Amygdala (tissue), 56 donors: ENCODE data around the gene PER2.

Experiments used
- DNase-seq, 56 donors: peaks; one replicate each; lab custom pipeline; 2025; lab: John Stamatoyannopoulos, UW

PER2 gene

DNA sequence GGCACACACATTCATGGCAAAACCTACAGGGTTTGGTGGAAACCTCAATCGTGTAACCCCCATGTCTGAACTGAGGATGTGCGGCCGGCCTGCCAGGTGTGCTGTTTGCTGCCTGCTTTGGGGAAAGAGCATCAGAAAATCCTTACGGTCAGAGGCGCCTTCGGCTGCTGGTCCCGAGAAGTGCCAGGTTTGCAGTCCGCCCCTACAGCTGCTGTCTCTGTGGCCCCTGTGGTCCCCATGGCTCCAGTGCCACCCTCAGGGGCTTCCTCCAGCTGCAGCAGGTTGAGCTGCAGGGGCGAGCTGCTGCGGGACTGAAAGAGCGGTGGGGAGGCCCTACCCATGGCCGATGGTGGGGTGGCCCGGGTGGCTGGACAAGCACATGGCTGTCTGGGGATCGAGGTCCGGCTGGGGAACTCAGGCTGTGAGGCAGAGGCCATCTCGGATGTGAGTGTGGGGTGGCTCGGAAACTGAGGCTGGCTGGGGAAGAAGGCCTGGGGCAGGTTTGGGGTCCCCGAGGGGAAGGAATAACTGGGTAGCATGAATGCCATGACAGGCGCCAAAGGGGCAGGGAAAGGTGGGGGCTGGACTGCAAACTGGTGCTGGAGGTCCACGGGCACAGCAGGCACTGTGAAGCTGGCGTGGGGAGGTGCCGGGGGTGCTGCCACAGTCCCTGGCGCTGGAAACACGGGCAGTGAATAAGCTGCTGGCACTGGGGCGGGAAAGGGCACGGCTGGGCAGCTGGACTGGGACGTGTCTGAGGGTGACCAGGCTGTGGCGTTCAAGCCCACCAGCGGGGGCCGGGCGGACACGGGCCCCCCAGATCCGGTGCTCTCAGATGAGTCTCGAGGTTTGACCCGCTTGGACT is 35.4 kb downstream of the PER2 start:
- DNase-seq, result no peak

DNA sequence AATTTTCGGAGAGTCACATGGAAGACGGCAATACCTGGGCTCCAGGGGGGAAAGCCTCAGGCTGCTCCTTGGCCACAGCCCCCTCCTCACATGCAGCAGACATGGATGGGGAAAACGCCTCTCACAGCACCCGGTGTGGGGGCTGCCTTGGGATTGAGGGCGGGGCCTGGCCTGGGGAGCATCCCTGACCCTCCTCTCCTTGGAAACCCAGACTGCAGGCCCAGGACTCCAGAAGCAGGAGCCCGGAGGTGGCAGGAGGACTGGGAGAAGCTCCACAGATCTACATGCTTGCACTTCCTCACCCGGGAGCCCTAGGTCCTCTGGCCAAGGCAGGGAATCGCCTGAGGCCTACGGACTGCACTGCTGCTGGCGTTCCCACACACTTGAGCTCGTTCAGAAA is 36.4 kb downstream of the PER2 start:
- DNase-seq, result no peak

DNA sequence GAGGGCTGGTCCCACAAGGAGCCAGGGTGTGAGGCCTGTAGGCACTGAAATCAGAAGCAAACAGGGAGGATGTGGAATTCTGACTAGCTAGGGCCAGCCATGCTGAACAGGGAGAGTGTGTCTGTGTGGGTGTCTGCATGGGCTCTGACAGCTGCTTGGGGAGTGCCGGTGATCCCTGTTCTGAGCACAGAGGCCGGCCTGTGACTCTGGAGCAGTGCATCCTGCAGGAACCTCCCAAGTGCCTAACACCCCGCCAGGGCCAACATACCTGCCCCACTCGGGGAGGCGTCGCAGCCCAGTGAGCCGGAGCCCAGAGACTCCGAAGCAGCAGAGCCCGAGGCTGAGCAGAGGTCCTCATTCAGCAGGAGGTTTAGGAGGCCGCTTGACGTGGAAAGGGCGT is 37.1 kb downstream of the PER2 start:
- no peak for DNase-seq

DNA sequence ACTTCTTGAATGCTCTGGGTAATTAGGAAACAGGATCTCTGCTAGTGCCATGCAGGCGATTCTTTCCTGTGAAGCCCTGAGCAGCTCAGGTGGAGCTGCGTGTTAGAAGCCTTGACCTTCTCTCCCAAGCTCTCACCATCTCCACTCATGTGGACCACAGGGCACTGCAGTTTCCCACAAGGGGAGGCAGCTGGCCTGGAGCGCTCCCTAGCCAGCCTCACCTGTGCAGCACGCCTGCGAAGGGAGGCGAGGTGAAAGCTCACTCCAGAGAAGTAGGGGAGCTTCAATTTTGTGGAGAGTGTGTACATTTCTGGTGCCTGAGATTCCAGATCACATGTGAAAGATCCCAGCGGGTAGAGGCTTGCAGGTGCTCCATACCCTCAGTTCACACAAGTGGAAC is 37.5 kb downstream of the PER2 start:
- no peak for DNase-seq

DNA sequence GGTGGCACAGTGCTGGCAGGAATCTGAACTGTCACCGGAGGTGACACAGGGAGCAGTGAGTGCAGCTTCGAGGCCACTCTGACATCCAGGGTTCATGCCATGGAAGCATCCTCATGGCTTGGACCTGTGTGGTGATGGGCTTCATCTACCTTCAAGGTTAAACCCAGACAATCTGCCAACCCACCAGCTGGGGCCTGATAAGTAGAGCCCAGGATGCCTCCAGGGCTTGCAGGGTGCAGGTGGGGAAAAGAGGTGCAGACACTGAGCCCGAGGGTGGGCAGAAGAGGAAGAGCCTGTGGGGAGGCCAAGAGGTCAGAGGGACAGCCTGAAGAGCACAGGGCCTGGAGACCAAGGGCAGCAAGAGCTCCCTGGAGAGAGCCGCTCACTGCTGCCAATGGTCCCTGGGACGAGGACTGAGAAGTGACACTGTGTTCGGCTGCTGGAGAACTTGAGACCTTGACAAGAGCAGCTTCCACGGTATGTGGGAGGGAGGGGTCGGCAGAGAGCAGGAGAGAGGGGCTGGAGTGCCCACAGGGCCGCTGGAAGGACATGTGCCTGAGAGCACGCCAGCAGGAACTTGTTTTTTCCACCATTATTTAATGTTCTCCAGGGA is 40.5 kb downstream of the PER2 start:
- no peak for DNase-seq

DNA sequence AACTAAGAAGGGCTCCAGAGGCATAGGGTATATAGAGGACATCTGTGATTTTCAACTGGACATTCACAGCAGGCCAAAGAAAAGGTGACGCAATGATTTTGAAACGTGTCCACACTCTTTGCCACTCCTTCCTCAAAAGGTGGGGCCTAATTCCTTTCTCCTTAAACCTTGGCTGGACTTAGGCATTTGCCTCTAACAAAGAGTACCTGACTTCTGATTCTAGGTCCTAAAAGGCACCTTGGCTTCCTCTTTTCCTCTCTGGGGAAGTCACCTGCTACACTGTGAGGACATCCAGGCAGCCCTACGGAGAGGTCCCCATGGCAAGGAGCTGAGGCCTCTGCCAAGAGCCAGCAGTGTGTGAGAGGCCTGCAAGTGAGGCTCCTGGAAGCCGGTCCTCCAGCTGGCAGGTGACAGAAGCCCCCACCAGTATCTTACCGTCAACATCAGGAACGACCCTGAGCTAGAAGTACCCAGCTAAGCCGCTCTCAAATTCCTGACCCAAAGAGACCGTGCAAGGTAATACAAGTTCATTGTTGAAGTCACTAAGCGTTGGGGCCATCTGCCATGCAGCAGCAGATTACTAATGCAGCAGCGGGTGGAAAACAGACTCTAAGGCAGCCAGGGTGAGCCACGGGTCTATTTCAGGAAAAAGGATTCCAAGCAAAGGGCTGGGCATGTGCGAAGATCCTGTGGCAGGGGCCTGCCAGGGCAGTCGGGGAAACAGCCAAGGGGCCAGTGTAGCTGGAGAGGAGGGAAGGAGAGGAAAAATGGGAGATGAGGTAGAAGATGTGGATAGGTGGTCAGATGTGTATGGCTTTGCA is 41.2 kb downstream of the PER2 start:
- DNase-seq, result no peak

DNA sequence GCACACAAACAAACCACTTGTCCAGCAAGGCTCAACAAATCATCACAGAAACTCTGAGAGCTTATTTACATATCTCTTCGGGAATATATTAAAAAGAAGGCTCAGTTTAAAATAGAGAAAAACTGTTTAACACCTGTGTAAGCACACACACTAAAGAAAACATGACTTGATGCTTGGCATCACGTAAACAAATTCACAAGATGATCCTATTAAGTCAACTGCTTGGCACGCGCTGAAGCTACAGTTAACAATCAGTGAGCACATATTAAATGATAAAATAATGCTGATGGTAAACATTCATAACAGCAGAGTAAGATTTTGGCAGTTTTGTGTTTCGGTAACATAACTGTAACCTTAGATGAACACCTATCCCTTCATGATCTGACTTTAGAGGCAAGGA is 44.3 kb downstream of the PER2 start:
- DNase-seq, result no peak

DNA sequence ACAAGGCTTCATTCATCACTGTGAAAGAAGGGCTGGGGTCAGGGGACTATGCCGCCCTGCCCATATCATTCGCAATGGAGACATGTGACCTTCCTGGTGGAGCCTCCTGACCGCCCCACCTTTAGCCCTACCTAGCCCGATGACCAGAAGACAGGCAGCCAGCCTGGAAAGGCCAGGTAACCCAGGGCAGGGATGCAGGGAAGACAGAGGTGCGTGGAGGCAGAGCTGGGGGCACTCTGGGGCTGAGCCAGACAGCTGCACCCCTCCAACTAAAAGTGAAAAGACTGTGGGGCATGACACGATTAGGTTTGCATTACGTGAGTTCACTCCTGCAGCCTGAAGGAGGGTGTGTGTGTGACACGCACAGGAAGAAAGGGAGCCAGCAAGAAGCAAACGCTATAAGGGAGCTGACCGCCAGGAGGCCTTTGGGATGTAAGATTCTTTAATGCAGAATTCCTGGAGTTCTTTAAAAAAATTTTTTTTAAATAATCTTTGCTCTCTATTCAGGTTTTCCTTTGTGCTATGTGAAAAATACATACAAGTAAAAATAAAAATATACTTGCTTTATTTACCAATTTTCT is 44.8 kb downstream of the PER2 start:
- no peak for DNase-seq

DNA sequence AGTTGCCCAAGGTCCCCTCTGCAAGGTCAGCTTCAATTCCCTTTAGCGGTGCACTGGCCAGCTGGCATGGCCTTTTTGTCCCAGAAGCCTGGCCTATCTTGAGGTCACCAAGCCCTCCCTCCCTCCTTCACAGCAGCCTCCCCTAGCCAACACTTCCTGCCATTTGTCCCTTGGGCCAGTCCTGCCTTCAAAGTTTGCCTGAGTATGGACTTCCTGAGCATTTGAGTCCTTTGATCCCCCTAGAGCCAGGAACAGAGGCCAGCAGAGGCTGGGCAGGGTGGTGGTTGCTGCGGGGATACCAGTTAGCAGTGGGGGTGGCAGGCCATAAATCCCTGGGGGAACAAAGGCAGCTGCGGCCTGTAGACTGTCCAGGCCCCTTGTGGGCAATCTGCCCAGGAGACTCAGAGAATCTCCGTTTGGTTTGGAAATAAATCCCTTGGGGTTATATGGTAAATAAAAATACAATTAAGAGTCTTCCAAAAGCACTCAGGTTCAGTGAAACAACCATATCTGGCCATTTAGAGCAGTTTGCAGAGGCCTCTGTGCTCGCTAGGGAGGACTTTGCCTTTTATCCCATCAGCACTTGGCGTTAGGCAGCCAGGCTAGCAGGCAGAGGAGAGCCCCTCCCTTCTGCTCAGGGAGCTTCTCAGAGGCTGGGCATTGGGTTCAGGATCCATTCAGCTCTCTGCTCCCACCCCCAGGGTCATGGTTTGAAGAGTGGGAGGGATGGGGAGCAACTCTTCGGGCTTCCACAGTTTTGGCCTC is 45.5 kb downstream of the PER2 start:
- DNase-seq, result peak in 1 of 56 donors; percentile 12

DNA sequence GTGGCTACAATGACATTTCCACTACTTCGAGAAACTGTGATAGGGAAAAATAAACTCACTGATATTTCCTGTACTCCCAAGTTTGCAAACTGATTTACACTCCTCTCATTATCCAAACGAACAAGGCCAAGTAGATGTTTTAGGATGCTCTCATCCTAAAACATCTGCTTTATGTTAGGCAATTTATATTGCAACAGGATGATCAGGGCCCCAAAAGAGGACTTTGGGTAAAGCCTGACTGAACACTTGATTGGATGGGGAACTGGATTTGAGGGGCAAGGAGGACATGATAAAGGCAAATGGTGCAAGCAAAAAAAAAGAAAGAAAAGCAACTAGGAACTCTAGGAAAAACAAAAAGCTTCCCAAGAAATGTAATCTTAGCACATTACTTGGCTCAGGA is 46.4 kb downstream of the PER2 start:
- DNase-seq, result no peak

DNA sequence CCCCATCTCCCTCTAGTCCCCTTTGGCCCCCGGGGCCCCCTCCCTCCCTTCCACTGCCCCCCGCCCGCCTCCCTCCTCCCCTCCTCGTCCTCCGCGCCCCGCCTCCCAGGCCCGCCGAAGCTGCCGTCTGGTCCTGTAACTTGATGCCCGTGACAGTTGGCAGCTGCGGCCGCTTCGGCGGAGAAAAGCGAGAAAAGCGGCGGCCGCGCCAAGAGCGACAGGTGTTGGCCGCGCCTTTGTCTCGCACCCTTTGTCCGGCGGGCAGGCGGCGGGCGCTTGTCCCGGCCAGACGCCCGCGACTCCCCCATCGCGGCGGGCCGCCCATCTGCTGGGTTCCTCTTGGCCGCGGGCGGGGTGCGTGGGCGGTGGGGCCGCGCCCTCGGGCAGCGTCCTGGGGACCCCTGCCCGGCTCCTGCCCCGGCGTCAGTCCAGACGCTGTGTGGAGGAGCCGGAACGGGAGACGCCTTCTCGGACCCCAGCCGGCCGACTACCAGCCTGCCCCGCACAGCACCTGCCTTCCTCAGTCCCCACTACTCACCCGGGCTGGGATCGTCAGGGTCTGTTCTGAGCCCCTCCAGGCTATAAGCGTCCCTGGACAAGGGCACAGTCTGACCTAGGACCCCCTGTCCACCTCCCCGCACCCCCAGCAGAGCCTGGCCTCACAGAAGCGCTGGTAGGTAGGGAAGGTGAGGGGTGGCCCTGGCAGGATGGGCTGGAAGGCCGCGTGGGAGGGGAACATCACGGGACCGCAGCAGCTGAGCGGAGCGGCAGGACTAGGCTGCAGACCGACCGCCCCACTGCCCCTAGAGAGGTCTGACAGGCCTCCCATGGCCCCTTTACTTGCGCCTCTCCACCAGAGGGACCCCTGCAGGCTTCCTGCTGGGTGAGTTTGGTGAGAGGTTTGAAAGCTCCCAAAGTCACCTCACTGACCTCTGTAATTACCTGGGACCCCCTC is 47.4 kb downstream of the PER2 start:
- DNase-seq, result peak in 9 of 56 donors; percentile 20 to 72 (median 33)

DNA sequence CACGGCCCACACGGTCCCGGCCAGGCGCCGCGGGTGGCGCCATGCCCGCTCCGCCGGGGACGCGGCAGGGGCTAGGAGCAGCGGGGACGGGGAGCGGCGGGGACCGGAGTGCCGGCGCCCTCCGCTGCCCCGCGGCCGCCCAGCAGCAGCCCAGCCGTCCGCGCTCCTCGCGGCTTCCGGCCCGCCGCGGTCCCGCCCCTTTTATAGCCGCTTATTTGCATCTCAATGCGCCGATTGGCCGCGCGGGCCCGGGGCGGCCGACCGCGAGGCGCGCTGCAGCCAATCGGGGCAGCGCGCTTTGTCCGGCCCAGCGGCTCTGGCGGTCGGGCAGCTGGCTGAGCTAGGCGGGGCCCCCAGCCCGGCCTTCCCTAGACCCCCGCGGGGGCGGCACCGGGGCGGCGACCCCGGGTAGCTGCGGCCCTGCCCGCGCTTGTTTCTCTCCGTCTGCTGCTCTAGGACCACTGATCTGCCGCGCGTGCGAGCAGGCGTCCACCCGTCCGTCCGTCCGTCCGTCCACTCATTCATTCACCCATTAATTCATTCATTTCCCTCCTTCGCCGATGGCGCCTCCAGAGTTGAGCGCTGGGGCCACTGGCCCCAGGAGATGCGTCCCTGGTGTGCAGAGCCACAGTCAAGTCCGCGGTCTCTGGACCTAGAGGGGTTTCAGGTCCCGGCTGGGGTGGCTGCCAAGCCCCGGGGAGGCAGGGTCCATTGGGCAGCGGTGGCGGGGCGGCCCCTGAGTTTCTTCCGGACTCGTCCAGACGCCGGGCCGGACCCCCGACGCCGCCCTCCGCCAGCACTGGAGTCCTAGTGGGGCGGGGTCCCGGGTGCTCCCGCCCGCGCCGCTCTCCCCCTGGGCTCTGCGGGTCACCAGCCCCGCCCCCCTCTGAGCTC is 48.3 kb downstream of the PER2 start, which contains the start of gene HES6:
Gene HES6, minus strand, starts transcription at position 176 of the 894 bp plus-strand sequence. Its CDS starts 133 bp downstream, at position 43.
- peak in 51 of 56 donors; percentile 23 to 90 (median 71) for DNase-seq

DNA sequence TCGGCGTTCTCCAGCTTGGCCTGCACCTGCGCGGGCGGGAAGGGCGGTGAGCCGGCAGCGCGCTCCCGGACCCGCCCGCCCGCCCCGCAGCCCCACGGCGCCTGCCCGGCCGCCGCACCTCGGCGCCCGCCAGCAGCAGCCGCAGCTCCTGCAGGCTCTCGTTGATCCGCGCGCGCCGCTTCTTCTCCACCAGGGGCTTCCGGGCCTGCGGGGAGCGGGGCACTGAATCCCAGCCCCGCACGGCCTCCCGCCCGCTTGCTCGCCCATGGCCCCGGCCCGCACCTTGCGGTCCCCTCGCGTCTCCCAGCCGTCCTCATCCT is 48.9 kb downstream of the PER2 start:
- peak in 3 of 56 donors; percentile 53 to 71 (median 58) for DNase-seq

DNA sequence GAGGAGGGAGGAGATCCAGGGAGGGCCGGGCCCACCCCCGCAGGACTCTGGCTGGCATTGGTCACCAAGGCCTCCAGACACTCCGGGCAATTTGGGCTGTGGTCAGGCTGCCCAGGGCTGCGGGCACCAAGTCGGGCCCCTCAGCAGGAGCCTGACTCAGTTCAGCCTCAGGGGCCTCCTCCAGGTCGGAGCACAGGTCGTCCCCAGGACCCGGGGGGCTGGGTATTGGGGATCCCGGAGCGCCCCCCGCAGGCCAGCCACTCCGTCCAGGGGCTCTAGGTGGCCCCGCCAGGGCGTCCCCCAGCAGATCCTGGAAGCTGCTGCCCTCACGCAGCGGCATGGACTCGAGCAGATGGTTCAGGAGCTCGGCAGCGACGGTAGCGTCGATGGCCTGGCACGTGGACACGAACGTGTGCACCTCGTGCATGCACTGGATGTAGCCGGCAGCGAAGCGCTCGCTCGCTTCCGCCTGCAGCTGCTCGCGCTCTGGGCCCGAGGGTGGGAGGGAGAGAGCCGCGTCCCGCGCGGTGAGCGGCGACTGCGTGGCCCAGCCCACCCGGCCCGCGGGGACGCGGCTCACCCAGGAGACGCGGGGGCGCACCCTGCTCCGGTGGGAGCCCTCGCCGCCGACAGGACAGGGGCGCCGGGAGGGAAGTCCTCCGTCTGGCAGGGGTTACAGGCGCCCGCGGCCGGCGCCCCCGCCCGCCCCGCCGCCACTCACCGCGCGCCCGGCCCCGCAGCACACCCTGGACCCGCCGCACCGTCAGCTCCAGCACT is 49.5 kb downstream of the PER2 start:
- DNase-seq, result peak in 6 of 56 donors; percentile 11 to 35 (median 24)

DNA sequence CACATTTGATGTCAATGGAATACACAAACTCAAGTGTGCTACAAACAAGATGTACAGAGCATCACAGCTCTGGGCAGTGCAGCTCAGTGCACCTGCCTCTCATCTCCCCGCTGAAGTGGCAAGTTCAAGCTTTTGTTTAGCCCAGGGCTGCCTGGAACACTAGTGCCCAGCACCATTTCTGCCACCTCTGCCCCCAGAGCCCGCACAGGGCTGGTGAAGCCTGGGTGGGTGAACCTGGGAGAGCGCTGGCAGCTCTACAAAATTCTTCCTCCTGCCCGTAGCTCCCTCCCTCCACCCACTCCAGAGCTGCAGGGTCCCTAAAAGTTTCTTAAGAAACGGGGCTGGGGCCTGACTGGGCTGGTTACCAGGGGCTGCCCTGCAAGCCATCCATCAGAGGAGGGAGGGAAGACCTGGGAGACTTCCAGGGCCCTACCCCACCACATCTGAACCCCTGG is 50.1 kb downstream of the PER2 start:
- DNase-seq, result no peak

DNA sequence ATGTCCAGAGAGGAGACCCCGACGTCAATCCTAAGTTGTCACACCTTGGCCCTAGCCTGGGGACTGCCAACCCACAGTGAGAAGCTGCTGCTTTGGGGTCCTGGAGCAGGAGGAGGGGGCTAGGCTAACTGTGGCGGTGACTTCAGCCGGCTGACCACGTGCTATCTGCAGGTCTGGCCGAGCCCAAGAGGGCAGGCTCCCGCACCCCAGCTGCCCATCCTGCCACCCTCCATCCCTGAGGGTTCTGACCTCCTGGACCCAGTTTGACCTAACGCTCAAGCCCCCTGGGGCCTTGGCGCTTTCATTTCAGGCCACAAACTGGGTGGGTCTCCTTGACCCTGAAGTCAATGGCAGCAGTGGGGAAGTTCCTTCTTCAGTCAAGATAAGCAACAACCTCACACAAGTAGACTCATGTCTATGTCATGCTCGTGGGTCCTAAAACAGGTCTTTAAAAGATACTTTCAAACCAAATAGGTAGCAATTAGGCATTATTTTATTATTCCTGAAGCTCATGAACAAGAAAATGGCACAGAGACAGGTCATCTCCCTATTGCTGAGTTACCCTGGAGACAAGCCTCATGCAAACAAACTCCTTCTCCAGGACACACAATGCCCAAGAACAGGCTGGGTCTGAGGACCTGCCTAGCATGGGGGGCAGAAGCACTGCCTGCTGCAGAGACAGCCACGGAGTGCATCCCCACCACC is 50.8 kb downstream of the PER2 start:
- DNase-seq, result no peak
